Ishikawa (cell line): Measurements from ENCODE around the gene SPDYE4.

ENCODE experiments used
- CREB1 ChIP-seq: IDR thresholded peaks from 2 replicates; pipeline ENCODE4 v1.6.1; 2012; ENCODE audit warnings: low read depth
- FOXM1 ChIP-seq: IDR thresholded peaks from 2 replicates; pipeline ENCODE4 v1.6.1; 2012; ENCODE audit warnings: low read depth, borderline replicate concordance
- TAF1 ChIP-seq: IDR thresholded peaks from 2 replicates; pipeline ENCODE4 v1.6.1; 2012; ENCODE audit warnings: low read depth, mild to moderate bottlenecking
- TCF12 ChIP-seq: IDR thresholded peaks from 2 replicates; pipeline ENCODE4 v1.6.1; 2012; ENCODE audit warnings: low read depth
- TEAD4 ChIP-seq: IDR thresholded peaks from 2 replicates; pipeline ENCODE4 v1.6.1; 2012
- YY1 ChIP-seq: IDR thresholded peaks from 2 replicates; pipeline ENCODE4 v1.6.1; 2012; ENCODE audit warnings: low read depth

- TF ChIP-seq YY1, result no peak
- TF ChIP-seq CREB1, result no peak
- no peak for TF ChIP-seq TCF12
- no peak for TF ChIP-seq TEAD4
- TF ChIP-seq FOXM1, result no peak
- TF ChIP-seq TAF1, result no peak
These were observed 31.3 kb downstream of the SPDYE4 start for GRCh38 chr17:8726941-8727555.
